ENCODE measurements around the gene SHISA7.
A peak's percentile ranks its signal among the peaks of the same experiment; 100 is the strongest.
"Not testable (repeated sequence)": the region's sequence is repeated elsewhere in the genome, so short reads cannot be mapped to it uniquely, and the experiment has no call there.

Gene SHISA7

GRCh38 chr19:55409179-55409578 lies 33.9 kb downstream of the SHISA7 start:
- not testable (repeated sequence) for DNase-seq

- no peak for DNase-seq
Measured at GRCh38 chr19:55408533-55408872, 34.6 kb downstream of the SHISA7 start.

- DNase-seq, result peak; percentile 90
Measured at GRCh38 chr19:55407800-55408532, 35.1 kb downstream of the SHISA7 start.

- DNase-seq, result not testable (repeated sequence)
Measured at GRCh38 chr19:55407550-55407799, 35.6 kb downstream of the SHISA7 start, which contains the start of gene UBE2S. Gene UBE2S, minus strand, starts transcription at chr19:55407788. Its CDS starts 199 bp downstream, at chr19:55407589.

GRCh38 chr19:55406826-55407549 lies 36.1 kb downstream of the SHISA7 start:
- no peak for DNase-seq

- no peak for DNase-seq
Measured at GRCh38 chr19:55406091-55406825, 36.8 kb downstream of the SHISA7 start.

GRCh38 chr19:55405638-55406037 lies 37.5 kb downstream of the SHISA7 start:
- DNase-seq, result no peak

- DNase-seq, result no peak
Measured at GRCh38 chr19:55402509-55402908, 40.6 kb downstream of the SHISA7 start.

GRCh38 chr19:55401390-55401789 lies 41.7 kb downstream of the SHISA7 start:
- not testable (repeated sequence) for DNase-seq

GRCh38 chr19:55400281-55401087 lies 42.6 kb downstream of the SHISA7 start:
- DNase-seq, result no peak

- DNase-seq, result no peak
Measured at GRCh38 chr19:55398200-55398925, 44.7 kb downstream of the SHISA7 start.

- DNase-seq, result no peak
Measured at GRCh38 chr19:55392820-55393761, 50.0 kb downstream of the SHISA7 start.

GRCh38 chr19:55391702-55392615 lies 51.1 kb downstream of the SHISA7 start:
- DNase-seq, result no peak

- no peak for DNase-seq
Measured at GRCh38 chr19:55391191-55391670, 51.9 kb downstream of the SHISA7 start.

GRCh38 chr19:55390461-55390880 lies 52.6 kb downstream of the SHISA7 start:
- no peak for DNase-seq

- DNase-seq, result no peak
Measured at GRCh38 chr19:55389386-55390317, 53.4 kb downstream of the SHISA7 start.

GRCh38 chr19:55387736-55388497 lies 55.2 kb downstream of the SHISA7 start:
- DNase-seq, result no peak

GRCh38 chr19:55386493-55386971 lies 56.6 kb downstream of the SHISA7 start:
- DNase-seq, result no peak
